Measurements from ENCODE around the gene ROCK1. TPM values are rescaled to one million over a fixed set of nuclear protein-coding genes. Genes with fewer than 3 reads are reported as not detected.

The ROCK1 gene
- total RNA-seq, 1 experiment from 2014 or later = 14.9 TPM

GRCh38 chr18:21105936-21106335, 5.7 kb downstream of the ROCK1 start:
- DNase-seq (ENCODE audit: low spot score) = no peak

DNA sequence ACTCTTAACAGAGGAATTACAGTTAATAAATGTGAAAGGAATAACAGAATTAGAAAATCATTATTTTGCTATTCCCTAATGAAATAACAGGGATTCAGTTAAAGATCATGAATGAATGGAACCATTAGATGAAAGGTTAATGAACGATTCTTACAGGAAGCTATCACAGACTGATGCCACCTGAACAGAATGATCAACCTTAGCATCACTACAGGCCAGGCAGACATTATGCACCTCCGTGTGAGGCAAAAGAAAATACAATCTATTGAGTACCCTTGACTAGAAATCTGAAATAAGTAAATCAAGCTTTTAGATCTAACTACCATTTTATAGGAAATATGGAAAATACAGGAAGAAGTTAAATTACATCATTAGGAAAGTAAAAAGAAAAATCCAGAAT, 10.4 kb downstream of the ROCK1 start:
- no peak for DNase-seq (ENCODE audit: low spot score)

DNA sequence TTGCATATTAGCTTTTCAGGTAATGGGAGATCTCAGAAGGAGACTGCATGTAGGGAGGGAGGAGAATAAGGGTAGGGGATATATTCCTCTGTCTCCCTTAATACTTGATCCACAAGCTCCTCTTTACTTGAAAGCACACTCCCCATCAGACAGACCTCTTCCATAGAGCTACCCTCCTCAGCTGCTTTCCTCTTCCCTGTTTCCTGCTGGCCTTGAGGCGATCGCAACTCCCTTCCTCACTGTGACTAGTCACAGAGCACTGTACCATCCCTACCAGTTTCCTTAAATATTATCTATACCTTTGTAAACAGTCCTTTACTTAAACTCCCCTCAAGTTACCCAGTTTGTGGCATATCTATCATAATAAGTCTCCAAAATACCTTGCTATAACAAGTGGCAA, 10.9 kb downstream of the ROCK1 start:
- no peak for DNase-seq (ENCODE audit: low spot score)

- DNase-seq (ENCODE audit: low spot score) = no peak
These were observed 11.5 kb downstream of the ROCK1 start for GRCh38 chr18:21100146-21100545.

- DNase-seq (ENCODE audit: low spot score) = no peak
These were observed 12.2 kb downstream of the ROCK1 start for GRCh38 chr18:21099442-21099841.

DNA sequence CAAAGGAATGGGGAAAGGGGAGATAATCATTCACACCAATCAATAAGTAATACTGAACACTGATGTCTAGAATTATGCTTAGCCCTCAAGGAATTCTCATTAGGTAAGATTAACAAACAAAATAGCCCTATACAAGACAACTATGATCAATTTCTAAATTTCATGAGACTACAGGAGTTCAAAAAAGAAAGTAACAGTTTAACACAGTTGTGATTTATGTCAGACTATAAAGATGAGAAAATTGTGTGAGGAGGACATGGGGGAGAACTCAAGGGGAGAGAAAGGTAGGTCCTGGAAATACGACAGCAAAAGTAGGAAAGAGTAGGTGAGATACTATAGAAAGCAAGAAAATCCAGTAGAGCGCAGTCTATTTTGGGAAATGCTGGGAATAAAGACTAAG, 14.9 kb downstream of the ROCK1 start:
- DNase-seq (ENCODE audit: low spot score) = no peak

- DNase-seq (ENCODE audit: low spot score) = no peak
These were observed 18.5 kb downstream of the ROCK1 start for GRCh38 chr18:21093133-21093532.

GRCh38 chr18:21090680-21091079, 20.9 kb downstream of the ROCK1 start:
- DNase-seq (ENCODE audit: low spot score) = no peak

- no peak for DNase-seq (ENCODE audit: low spot score)
These were observed 25.9 kb downstream of the ROCK1 start for GRCh38 chr18:21085579-21086166.

GRCh38 chr18:21084511-21085078, 27.0 kb downstream of the ROCK1 start:
- DNase-seq (ENCODE audit: low spot score) = no peak

GRCh38 chr18:21083017-21083416, 28.6 kb downstream of the ROCK1 start:
- no peak for DNase-seq (ENCODE audit: low spot score)

DNA sequence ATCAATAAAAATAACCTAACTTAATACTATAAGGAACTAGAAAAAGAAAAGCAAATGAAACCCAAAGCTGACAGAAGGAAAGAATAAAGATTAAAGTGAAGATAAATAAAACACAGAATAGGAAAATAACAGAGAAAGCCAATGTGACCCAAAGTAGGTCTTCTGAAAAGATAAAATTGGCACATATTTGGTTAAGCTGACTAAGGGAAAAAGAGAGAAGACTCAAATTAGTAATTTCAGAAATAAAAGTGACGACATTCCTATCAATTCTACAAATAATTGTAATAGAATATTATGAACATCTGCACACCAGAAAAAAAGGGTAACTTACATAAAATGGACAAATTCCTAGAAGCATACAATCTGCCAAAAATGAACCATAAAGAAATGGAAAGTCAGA, 30.2 kb downstream of the ROCK1 start:
- DNase-seq (ENCODE audit: low spot score) = no peak

DNA sequence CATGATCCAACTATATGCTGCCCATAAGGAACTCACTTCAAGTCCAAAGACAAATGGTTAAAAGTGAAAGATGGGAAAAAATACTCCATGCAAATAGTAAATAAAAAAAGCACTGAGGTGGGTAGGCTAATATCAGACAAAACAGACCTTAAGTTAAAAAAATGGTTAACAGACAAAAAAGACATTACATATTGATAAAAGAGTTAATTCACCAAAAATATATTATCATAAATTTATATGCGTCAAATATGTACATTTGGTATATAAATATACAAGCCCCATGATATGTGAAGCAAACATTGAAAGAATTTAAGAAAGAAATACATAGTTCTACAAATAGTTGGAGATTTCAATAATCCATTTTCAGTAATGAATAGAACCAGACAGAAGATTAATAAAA, 31.0 kb downstream of the ROCK1 start:
- no peak for DNase-seq (ENCODE audit: low spot score)

- no peak for DNase-seq (ENCODE audit: low spot score)
These were observed 37.0 kb downstream of the ROCK1 start for GRCh38 chr18:21074336-21075323.

DNA sequence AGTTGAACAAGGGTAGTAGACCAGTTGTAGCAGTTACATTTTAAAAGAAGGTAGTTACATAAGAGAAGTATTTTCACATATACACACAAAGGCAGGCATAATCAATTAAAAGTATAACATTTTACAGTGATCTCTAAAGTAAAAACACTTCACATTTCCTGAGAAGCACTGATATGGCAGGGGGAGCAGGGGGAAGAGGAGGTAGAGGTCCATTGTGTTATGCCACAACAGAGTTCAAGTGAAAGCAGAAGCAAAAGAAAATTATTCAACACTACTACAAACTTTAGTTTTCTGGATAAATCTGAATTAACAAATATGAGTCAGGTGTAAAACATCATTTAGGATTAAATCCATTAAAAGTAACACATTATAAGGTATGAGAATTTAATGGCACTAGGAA, 38.4 kb downstream of the ROCK1 start:
- no peak for DNase-seq (ENCODE audit: low spot score)

- no peak for DNase-seq (ENCODE audit: low spot score)
These were observed 40.5 kb downstream of the ROCK1 start for GRCh38 chr18:21071071-21071470.

- no peak for DNase-seq (ENCODE audit: low spot score)
These were observed 42.1 kb downstream of the ROCK1 start for GRCh38 chr18:21069468-21069867.

- no peak for DNase-seq (ENCODE audit: low spot score)
These were observed 47.3 kb downstream of the ROCK1 start for GRCh38 chr18:21064347-21064746.

DNA sequence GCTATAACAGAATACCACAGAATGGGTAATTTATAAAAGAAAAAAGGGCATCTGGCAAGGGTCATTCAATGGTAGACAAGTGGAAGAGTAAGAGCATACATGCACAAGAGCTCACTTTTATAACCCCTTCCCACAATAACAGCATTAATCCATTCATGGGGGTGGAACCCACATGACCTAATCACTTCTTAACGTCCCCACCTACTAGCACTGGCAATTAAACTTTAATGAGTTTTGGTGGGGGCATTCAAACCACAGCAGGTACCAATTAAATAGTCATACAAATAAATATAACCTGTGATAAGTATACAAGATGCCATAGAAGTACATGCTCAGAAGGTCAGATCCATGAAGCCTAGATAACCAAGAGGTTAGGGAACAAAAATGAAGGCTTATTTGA, 48.6 kb downstream of the ROCK1 start:
- DNase-seq (ENCODE audit: low spot score) = no peak

DNA sequence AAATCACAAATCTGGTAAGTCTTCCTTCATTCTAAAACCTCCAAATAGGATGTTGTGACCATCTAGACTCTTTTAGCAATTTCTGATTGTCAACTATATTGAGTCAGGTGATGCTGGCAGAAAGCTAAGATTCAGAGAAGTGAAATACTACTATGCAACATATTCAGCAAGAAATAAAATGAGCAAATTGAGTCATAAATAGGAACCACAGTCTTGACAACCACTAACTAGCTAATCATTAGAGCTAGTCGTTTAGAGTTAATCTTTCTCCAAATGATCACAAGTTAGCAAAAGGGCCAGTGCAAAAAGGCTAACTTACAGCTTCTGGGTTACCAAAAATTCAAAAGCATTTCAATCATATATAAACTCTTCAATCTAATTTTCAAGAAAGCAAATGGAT, 54.5 kb downstream of the ROCK1 start:
- DNase-seq (ENCODE audit: low spot score) = no peak

GRCh38 chr18:21056545-21056944, 55.1 kb downstream of the ROCK1 start:
- no peak for DNase-seq (ENCODE audit: low spot score)

DNA sequence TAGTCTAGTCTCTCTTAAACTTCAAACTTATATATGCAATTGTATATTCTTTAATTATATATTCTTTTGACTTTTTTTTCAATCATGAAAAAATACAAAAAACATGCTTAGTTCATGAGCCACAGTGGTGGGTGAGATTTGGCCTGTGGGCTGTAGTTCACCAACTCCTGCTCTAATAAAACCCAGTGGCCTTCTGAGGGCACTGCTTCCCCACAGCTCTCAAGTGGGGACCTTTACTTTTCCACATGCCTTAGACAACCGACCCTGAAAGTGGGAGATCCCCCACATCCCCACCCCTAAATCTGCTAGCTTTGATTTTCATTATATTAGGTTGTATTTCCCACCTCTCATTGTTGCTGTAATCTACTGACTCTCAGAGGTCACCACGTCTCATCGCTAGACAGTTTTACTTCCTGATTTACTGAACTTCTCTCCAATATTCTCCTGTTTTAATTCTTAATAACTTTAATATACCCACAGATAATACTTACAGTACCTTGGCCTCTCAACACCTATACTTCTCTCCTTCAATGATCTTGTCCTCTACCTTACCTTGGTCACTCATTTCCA, 57.3 kb downstream of the ROCK1 start:
- no peak for DNase-seq (ENCODE audit: low spot score)

DNA sequence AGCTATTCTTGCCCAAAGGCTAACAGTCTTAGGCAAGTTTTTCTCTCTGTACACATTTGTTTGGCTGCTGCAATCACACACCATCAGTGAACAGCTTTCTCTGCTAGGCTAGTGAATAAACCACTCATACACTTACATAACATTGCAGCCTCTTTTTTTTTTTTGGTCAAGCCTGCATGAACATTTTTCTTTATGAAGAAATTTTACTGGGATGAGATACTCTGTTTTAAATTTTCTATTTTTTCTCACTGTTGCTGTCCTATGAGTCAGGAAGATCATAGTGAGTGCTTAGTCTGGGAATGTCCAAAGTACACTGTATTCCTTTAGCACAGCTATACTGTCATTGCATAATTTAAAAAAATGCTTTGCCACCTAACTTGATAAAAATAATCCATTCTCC, 58.5 kb downstream of the ROCK1 start:
- DNase-seq (ENCODE audit: low spot score) = no peak
